ENCODE measurements around the gene CACNA1D.

The CACNA1D gene

GRCh38 chr3:53581671-53582070 is 87.3 kb downstream of the CACNA1D start:
- DNase-seq, result no peak

DNA sequence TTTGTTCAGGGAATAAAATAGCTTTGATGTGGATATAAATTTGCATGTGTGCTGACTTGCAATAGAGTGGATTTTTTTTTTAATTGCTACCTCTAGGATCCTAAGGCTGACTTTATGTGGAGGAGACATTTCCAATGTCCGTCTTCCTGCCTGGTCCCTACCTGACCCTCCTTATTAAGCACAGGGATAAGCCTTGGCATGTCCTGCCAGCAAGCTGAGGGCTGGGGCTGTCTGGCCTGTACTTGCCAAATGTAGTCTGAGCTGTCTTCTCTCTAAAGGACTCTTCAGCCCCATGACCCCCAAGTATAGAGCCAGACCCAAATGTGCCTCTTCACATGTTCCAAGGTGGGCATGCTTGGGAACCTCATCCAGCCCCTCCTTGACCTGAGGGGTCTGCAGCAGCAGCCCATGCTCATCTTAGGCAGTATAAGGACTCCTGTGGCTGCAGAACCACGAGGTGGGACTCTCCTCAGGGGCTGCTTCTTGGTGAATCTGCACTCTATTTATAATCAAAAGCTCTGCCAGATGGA is 88.8 kb downstream of the CACNA1D start:
- DNase-seq, result no peak

DNA sequence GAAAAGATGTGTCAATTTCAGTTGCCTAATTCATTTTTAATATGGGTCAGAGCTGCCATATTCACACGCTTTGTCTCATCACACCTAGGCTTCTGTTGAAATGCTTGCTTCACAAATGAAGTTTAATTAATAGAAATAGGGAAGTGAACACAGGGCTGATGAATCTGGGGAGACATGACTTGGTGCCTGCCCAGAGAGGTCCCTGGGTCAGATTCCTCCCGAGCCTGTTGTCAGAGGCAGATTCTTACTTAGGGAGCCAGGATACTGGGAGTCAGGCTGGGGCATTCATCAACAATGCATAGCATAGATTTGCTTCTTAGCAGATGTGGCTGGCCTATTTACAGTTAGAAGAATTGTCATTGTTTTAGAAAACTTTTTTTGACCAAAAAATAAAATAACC is 90.6 kb downstream of the CACNA1D start:
- no peak for DNase-seq

DNA sequence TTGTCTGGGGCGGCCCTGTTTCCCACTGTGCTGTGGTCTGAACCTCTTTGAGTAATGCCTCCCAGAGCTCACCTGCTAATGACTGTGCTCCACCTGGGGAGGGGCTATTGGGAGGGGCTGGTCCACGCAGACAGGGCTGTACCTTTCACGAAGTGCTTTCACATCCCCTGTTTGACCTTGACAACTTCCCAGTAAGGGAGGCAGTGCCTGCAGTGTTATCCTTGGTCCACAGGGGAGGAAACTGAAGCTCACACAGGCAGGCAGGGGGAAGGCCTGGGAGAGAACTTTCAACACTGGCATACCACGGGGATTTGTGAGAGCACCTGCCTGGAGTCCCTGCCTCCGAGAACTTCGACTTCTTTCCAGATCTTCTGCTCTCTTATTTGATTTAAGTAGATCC is 91.2 kb downstream of the CACNA1D start:
- DNase-seq, result no peak

DNA sequence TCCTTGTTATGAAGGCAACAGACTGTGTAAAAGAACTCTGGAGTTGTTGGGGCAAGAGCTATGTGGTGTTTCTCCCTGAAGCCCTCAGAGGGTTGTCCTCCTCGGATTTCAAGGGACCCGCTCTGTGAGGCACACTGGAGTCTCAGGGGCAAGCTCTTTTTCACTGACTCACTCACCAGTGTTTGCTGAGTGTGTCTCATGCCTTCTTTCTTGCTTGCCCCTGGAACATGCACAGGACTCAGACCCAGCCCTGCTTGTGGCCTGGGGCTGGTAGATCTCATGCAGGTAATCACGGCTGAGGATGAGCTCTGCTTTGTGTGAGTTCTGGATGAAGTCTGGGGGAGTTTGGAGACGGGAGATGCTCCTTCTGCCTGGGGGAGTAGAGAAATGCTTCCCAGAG is 93.7 kb downstream of the CACNA1D start:
- no peak for DNase-seq

- DNase-seq, result no peak
Observed at GRCh38 chr3:53589201-53589600, 94.8 kb downstream of the CACNA1D start.

DNA sequence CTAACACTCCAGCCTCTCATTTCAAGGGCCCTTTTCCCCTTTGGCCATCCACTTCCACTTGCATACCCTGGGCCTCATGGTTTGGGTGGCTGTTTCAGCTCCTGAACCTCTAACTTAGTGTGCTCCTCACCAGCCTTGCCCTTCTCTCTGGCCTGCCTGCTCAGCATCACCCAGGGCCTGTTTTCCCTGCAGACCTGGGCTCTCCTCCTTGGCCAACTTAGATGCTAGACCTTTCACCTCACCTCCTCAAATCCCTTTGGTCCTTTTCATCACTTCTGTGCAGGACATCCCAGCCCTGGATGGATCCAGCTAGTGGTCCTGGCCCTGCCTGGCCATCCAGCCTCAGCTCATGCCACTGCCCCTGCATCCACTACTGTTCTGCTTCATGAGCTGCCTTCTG is 95.4 kb downstream of the CACNA1D start:
- DNase-seq, result no peak

GRCh38 chr3:53590606-53591005 is 96.2 kb downstream of the CACNA1D start:
- DNase-seq, result no peak

- DNase-seq, result no peak
Observed at GRCh38 chr3:53591646-53592045, 97.2 kb downstream of the CACNA1D start.

GRCh38 chr3:53592862-53593261 is 98.5 kb downstream of the CACNA1D start:
- no peak for DNase-seq

DNA sequence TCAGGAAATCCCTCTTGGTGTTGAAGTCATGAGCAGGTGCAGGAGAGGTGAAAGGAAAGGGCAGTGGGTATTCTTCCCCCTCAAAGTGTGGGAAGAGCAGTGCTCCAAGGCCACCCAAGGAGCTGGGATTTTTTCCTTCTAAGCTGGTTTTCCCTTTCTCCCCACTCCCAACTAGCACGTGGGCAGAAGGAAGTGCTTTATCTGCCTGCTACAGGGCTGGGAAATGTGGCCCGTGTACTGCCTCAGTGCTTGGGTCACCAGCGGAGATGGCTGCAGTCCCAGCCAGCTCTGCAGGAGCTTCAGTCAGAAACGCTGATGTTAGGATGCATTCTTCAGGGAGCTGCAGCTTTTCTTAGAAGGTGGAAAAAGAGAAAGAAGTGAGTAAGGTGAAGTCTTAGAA is 99.2 kb downstream of the CACNA1D start:
- DNase-seq, result no peak

DNA sequence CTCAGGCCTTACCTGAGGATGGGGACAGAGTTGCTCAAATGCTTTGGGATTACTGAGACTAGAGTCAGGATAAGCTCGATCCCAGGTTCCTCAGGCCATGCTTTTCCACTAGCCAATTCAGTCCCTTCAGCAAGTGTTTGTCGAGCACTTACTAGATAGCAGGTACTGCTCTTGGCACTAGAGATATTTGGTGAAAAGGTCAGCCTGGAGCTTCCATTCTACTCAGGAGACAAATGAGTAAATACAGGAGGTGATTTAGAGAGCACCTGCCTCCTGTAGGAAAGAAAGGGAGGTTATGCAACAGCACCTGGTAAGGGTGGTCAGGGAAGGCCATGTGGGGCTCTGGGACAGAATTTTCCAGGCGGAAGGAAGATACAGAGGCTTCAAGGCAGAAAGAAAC is 99.9 kb downstream of the CACNA1D start:
- no peak for DNase-seq

GRCh38 chr3:53595660-53596059 is 101.2 kb downstream of the CACNA1D start:
- no peak for DNase-seq

- no peak for DNase-seq
Observed at GRCh38 chr3:53597136-53597915, 102.9 kb downstream of the CACNA1D start.

DNA sequence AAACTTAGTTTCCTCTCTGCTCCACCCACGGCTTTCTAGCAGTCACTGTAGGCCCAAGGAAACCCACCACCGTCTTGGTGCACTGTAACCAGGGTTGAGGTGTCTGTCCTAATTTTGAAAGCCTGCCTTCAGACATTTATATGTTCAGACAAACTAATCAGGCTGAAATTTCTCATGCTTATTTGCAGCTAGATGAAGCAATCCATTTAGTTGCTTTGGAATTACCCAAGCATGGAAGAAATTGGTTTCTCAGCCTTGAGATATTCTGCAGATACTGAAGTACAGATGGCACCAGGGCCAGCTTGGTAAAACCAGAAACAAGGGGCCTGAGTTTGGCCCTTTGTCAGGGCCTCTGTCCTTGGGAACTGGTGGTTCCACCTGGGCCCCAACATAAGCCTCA is 105.4 kb downstream of the CACNA1D start:
- no peak for DNase-seq

- no peak for DNase-seq
Observed at GRCh38 chr3:53602866-53603265, 108.5 kb downstream of the CACNA1D start.

DNA sequence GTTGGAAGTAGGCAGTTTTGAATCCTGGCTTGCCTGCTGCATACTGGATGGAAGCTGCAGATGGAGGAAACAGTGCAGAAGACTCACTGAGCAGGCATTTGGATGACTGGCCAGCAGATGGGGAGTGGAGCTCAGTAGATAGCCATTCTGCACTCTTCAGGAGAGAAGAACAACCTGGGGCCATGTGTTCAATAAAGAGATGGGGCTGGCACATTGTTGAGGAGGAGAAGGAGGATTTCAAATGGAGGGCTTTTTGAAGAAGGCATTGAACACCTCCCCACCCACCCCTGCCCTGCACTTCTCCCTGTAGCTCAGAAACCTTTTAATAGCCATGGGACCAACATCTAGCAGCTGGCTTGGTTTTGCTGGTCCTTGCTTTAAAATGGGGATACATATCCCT is 109.8 kb downstream of the CACNA1D start:
- DNase-seq, result no peak

DNA sequence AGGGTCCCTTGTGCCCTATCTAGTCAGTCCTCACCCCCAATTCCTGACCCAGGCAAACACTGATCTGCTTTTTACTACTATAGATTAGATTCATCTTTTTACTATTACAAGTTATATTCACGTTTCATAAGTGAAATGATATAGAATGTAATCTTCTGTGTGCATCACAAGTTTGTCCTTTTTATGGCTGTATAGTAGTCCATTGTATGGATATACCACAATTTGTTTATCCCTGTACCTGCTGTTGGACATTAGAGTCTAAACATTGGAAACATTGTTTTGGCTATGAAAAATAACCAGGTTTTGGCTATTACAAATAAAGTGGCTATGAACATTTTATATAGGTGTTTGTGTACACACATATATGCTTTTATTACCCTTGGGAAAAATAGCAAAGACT is 112.4 kb downstream of the CACNA1D start:
- no peak for DNase-seq

DNA sequence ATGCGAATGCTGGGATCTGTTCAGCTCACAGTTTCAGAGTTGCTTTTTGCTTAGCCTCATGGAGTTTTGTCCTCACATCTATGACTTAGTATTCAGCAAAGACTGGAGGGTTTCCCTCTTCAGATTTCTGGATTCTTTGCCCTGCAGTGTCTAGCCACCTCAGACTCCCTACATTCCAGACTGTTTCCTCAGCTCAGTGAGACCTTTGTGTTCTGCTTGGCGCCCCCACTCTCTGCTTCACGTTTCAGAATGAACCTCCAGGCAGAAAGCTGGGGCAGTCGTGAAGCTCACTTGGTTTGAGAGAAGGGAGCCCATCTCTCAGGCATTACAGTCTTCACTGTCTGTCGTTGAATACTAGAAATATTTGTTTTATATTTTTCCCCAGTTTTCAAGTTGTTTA is 118.1 kb downstream of the CACNA1D start:
- DNase-seq, result no peak

GRCh38 chr3:53613125-53613524 is 118.7 kb downstream of the CACNA1D start:
- DNase-seq, result no peak

DNA sequence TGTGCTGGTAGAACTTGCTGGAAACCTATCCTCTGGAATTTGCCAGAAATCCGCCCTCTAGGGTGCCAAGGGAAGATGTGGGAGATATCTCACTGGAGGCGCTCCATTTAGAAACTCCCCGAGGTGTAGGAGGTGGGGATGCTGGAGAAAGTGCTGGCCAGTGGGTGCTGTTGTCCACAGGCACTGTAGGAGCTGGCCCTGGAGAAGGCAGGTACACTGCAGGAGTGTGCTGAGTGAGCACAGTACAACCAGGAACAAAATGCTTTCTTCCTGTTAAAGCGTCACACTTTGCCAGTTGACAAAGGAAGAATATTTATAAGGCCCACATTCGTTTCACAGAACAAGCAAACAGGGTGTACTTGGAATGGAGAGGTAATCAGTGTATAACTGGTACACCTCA is 119.9 kb downstream of the CACNA1D start:
- no peak for DNase-seq

GRCh38 chr3:53616321-53616720 is 121.9 kb downstream of the CACNA1D start:
- DNase-seq, result no peak

- DNase-seq, result no peak
Observed at GRCh38 chr3:53616971-53617892, 122.8 kb downstream of the CACNA1D start.

Data from activated effector memory CD4-positive, alpha-beta T cell treated with anti-CD3 and anti-CD28 coated beads, Interleukin-2, amount 50 U/mL, for 16 hours (primary cell).